ENCODE data around the gene TIMP1.
"Not testable (repeated sequence)": the region's sequence is repeated elsewhere in the genome, so short reads cannot be mapped to it uniquely, and the experiment has no call there.

TIMP1 gene

GRCh38 chrX:47597222-47597621, 15.0 kb downstream of the TIMP1 start:
- Histone ChIP-seq H2AFZ (ENCODE audit: low read length) (no peak overlapping the region), H3K79me2 (ENCODE audit: insufficient read depth, low read length) (no peaks in the 10 kb centered on the region), H3K9ac (ENCODE audit: low read length) (no peak overlapping the region), H4K20me1 (ENCODE audit: insufficient read depth, low read length) (no peaks in the 10 kb centered on the region), H3K4me2 (ENCODE audit: low read length) (no peak overlapping the region), H3K9me3 (ENCODE audit: low read length) (no peaks in the 10 kb centered on the region), H3K36me3 (ENCODE audit: insufficient read depth, low read length) (no peaks in the 10 kb centered on the region), H3F3A (ENCODE audit: insufficient read depth, low read length) (no peaks in the 10 kb centered on the region), H3K27me3 (ENCODE audit: insufficient read depth, low read length) (no peaks in the 10 kb centered on the region), H3K27ac (ENCODE audit: low read depth, low read length, poor library complexity, severe bottlenecking) (no peak overlapping the region), H3K4me3 (ENCODE audit: low read depth, low read length, poor library complexity, severe bottlenecking) (no peak overlapping the region), H3K4me1 (ENCODE audit: insufficient read depth, low read length, severe bottlenecking) (no peaks in the 10 kb centered on the region), H3K9me2 (ENCODE audit: low read depth, low read length) (no peaks in the 10 kb centered on the region)
- TF ChIP-seq EZH2 (IDR thresholded peaks at IDR 0.05; ENCODE audit: borderline replicate concordance, low read length) = no peak

DNA sequence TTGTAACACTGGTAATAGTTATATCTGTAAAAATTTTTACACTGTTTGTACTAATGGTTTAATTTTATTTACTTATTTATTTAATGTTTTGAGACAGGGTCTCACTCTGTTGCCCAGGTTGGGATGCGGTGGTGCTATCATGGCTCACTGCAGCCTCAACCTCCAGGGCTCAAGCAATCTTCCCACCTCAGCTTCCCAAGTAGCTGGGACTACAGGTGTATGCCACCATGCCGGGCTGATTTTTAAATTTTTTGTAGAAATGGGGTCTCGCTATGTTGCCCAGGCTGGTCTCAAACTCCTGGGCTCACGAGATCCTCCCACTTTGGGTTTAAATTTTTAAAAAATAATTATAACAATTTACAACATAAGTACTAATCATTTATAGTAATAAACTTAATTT, 20.9 kb downstream of the TIMP1 start:
- H3K9ac ChIP-seq (ENCODE audit: low read length); H3K9me2 ChIP-seq (ENCODE audit: low read depth, low read length); H3K27me3 ChIP-seq (ENCODE audit: insufficient read depth, low read length); H3K4me3 ChIP-seq (ENCODE audit: low read depth, low read length, poor library complexity, severe bottlenecking); H3K4me1 ChIP-seq (ENCODE audit: insufficient read depth, low read length, severe bottlenecking); H3F3A ChIP-seq (ENCODE audit: insufficient read depth, low read length); H3K36me3 ChIP-seq (ENCODE audit: insufficient read depth, low read length); H4K20me1 ChIP-seq (ENCODE audit: insufficient read depth, low read length); H3K27ac ChIP-seq (ENCODE audit: low read depth, low read length, poor library complexity, severe bottlenecking); H2AFZ ChIP-seq (ENCODE audit: low read length); H3K79me2 ChIP-seq (ENCODE audit: insufficient read depth, low read length); H3K4me2 ChIP-seq (ENCODE audit: low read length); H3K9me3 ChIP-seq (ENCODE audit: low read length): not testable (repeated sequence)

DNA sequence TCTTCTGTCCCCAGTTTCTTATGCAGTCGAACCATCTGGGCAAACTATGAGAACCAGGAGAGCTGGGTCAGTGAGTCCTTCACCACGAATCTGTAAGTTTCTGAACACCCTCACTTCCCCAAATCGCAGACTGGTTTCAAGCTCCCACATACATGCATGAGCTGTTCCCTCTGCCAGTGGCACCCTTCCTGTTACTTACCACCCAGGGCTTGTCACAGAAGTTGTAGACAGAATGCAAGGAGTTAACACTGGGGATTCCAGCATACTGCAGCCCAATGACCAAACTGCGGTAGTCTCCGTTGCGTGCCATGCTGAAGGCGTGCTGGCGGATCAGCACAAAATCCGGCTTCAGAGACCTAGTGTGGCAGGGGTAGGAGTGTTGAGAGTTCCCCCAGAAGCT, 22.8 kb downstream of the TIMP1 start:
- H3K27ac ChIP-seq (ENCODE audit: low read depth, low read length, poor library complexity, severe bottlenecking) = no peak overlapping the region
- H3K9me2 ChIP-seq (ENCODE audit: low read depth, low read length) = no peaks in the 10 kb centered on the region
- H3K27me3 ChIP-seq (ENCODE audit: insufficient read depth, low read length) = no peaks in the 10 kb centered on the region
- no peaks in the 10 kb centered on the region for H3F3A ChIP-seq (ENCODE audit: insufficient read depth, low read length)
- no peaks in the 10 kb centered on the region for H4K20me1 ChIP-seq (ENCODE audit: insufficient read depth, low read length)
- no peak overlapping the region for H2AFZ ChIP-seq (ENCODE audit: low read length)
- H3K79me2 ChIP-seq (ENCODE audit: insufficient read depth, low read length) = no peaks in the 10 kb centered on the region
- no peak overlapping the region for H3K4me3 ChIP-seq (ENCODE audit: low read depth, low read length, poor library complexity, severe bottlenecking)
- TF ChIP-seq CTCF (IDR thresholded peaks at IDR 0.05; ENCODE audit: low read length) (no peak), EZH2 (IDR thresholded peaks at IDR 0.05; ENCODE audit: borderline replicate concordance, low read length) (no peak)
- no peaks in the 10 kb centered on the region for H3K4me1 ChIP-seq (ENCODE audit: insufficient read depth, low read length, severe bottlenecking)
- H3K9me3 ChIP-seq (ENCODE audit: low read length) = no peaks in the 10 kb centered on the region
- no peak overlapping the region for H3K4me2 ChIP-seq (ENCODE audit: low read length)
- H3K9ac ChIP-seq (ENCODE audit: low read length) = no peak overlapping the region
- no peaks in the 10 kb centered on the region for H3K36me3 ChIP-seq (ENCODE audit: insufficient read depth, low read length)

- Histone ChIP-seq H3K4me2 (ENCODE audit: low read length) (no peak overlapping the region), H3K9ac (ENCODE audit: low read length) (no peak overlapping the region), H2AFZ (ENCODE audit: low read length) (no peak overlapping the region), H3F3A (ENCODE audit: insufficient read depth, low read length) (no peaks in the 10 kb centered on the region), H3K9me3 (ENCODE audit: low read length) (no peaks in the 10 kb centered on the region), H3K36me3 (ENCODE audit: insufficient read depth, low read length) (no peaks in the 10 kb centered on the region), H3K4me1 (ENCODE audit: insufficient read depth, low read length, severe bottlenecking) (no peaks in the 10 kb centered on the region), H3K27ac (ENCODE audit: low read depth, low read length, poor library complexity, severe bottlenecking) (no peak overlapping the region), H3K27me3 (ENCODE audit: insufficient read depth, low read length) (no peaks in the 10 kb centered on the region), H3K4me3 (ENCODE audit: low read depth, low read length, poor library complexity, severe bottlenecking) (no peak overlapping the region), H3K9me2 (ENCODE audit: low read depth, low read length) (no peaks in the 10 kb centered on the region), H3K79me2 (ENCODE audit: insufficient read depth, low read length) (no peaks in the 10 kb centered on the region), H4K20me1 (ENCODE audit: insufficient read depth, low read length) (no peaks in the 10 kb centered on the region)
- no peak for TF ChIP-seq EZH2 (IDR thresholded peaks at IDR 0.05; ENCODE audit: borderline replicate concordance, low read length)
- TF ChIP-seq CTCF (IDR thresholded peaks at IDR 0.05; ENCODE audit: low read length) = no peak
Observed at GRCh38 chrX:47607091-47607490, 24.9 kb downstream of the TIMP1 start.
